OCI-LY1 (cell line): ENCODE results near the gene PA2G4.

Experiments
- H2AFZ ChIP-seq: fragments of 200-600 bp; sonication (generic), shearing (Covaris generic); 2 replicates; pipeline ENCODE4 v1.6.0; 2014; ENCODE audit warnings: antibody characterized with exemption, mild to moderate bottlenecking, low read length
- H3F3A ChIP-seq: fragments of 200-600 bp; sonication (generic), shearing (Covaris generic); 2 replicates; pipeline ENCODE4 v1.6.0; 2014; ENCODE audit warnings: mild to moderate bottlenecking, antibody characterized with exemption, low read length, moderate library complexity; ENCODE audit not compliant: insufficient read depth
- H3K27ac ChIP-seq: fragments of 200-600 bp; sonication (generic); 2 replicates; pipeline ENCODE4 v1.5.1; 2014; ENCODE audit warnings: low read length, mixed run types, mild to moderate bottlenecking, low read depth; ENCODE audit not compliant: poor library complexity, severe bottlenecking
- H3K27me3 ChIP-seq: fragments of 200-600 bp; sonication (generic); 2 replicates; pipeline ENCODE4 v1.6.0; 2014; ENCODE audit warnings: antibody characterized with exemption, mild to moderate bottlenecking, low read length, moderate library complexity; ENCODE audit not compliant: insufficient read depth
- H3K36me3 ChIP-seq: fragments of 200-600 bp; sonication (generic); 2 replicates; pipeline ENCODE4 v1.6.1; 2014; ENCODE audit warnings: mild to moderate bottlenecking, antibody characterized with exemption, low read length, moderate library complexity, mixed read lengths; ENCODE audit not compliant: insufficient read depth
- H3K4me1 ChIP-seq: fragments of 200-600 bp; sonication (generic); 2 replicates; pipeline ENCODE4 v1.5.1; 2014; ENCODE audit warnings: mild to moderate bottlenecking, low read length, moderate library complexity; ENCODE audit not compliant: insufficient read depth, severe bottlenecking
- H3K4me2 ChIP-seq: fragments of 200-600 bp; sonication (generic), shearing (Covaris generic); 2 replicates; pipeline ENCODE4 v1.6.1; 2014; ENCODE audit warnings: low read length
- H3K4me3 ChIP-seq: fragments of 200-600 bp; sonication (generic); 2 replicates; pipeline ENCODE4 v1.5.1; 2014; ENCODE audit warnings: low read length, low read depth, mild to moderate bottlenecking, mixed read lengths; ENCODE audit not compliant: poor library complexity, severe bottlenecking
- H3K79me2 ChIP-seq: fragments of 200-600 bp; shearing (Covaris generic); 2 replicates; pipeline ENCODE4 v1.6.1; 2016; ENCODE audit warnings: mixed run types, low read length, mixed read lengths; ENCODE audit not compliant: insufficient read depth
- H3K9ac ChIP-seq: fragments of 200-600 bp; sonication (generic), shearing (Covaris generic); 2 replicates; pipeline ENCODE4 v1.6.1; 2014; ENCODE audit warnings: mild to moderate bottlenecking, low read length, mixed read lengths
- H3K9me2 ChIP-seq: fragments of 200-600 bp; sonication (generic), shearing (Covaris generic); 2 replicates; pipeline ENCODE4 v1.6.1; 2014; ENCODE audit warnings: low read depth, mild to moderate bottlenecking, low read length, mixed read lengths
- H3K9me3 ChIP-seq: fragments of 200-600 bp; shearing (Covaris generic); 2 replicates; pipeline ENCODE4 v1.6.1; 2014; ENCODE audit warnings: low read length, mixed read lengths
- H4K20me1 ChIP-seq: fragments of 200-600 bp; sonication (generic), shearing (Covaris generic); 2 replicates; pipeline ENCODE4 v1.6.0; 2016; ENCODE audit warnings: mild to moderate bottlenecking, low read length; ENCODE audit not compliant: insufficient read depth
- EZH2 ChIP-seq: fragments of 200-600 bp; sonication (generic), shearing (Covaris generic); IDR thresholded peaks from 2 replicates; pipeline ENCODE4 v1.8.0; 2017; ENCODE audit warnings: borderline replicate concordance, mixed run types, mild to moderate bottlenecking, antibody characterized with exemption, low read length, moderate library complexity, mixed read lengths
- TF ChIP-seq, protein P1 (sequence below): fragments of 200-600 bp; sonication (generic), shearing (Covaris generic); IDR thresholded peaks from 2 replicates; pipeline ENCODE4 v1.5.1; 2017; ENCODE audit warnings: mild to moderate bottlenecking, antibody characterized with exemption, low read length, moderate library complexity, mixed read lengths

The PA2G4 gene

GRCh38 chr12:56103066-56103711 lies 1.2 kb upstream of the PA2G4 start:
- H3K27ac ChIP-seq, result no peak overlapping the region
- H3K36me3 ChIP-seq, result peaks cover 24% of the 10 kb centered on the region
- H3K9me3 ChIP-seq, result no peaks in the 10 kb centered on the region
- H3K4me2 ChIP-seq, result peak overlapping the region; percentile 83
- H3K79me2 ChIP-seq, result peaks cover 27% of the 10 kb centered on the region
- peak overlapping the region; percentile 98 for H3K9ac ChIP-seq
- H4K20me1 ChIP-seq, result no peaks in the 10 kb centered on the region
- peak overlapping the region; percentile 94 for H3K4me3 ChIP-seq
- H3K4me1 ChIP-seq, result peaks cover 23% of the 10 kb centered on the region
- no peaks in the 10 kb centered on the region for H3K27me3 ChIP-seq
- TF ChIP-seq, protein P1, sequence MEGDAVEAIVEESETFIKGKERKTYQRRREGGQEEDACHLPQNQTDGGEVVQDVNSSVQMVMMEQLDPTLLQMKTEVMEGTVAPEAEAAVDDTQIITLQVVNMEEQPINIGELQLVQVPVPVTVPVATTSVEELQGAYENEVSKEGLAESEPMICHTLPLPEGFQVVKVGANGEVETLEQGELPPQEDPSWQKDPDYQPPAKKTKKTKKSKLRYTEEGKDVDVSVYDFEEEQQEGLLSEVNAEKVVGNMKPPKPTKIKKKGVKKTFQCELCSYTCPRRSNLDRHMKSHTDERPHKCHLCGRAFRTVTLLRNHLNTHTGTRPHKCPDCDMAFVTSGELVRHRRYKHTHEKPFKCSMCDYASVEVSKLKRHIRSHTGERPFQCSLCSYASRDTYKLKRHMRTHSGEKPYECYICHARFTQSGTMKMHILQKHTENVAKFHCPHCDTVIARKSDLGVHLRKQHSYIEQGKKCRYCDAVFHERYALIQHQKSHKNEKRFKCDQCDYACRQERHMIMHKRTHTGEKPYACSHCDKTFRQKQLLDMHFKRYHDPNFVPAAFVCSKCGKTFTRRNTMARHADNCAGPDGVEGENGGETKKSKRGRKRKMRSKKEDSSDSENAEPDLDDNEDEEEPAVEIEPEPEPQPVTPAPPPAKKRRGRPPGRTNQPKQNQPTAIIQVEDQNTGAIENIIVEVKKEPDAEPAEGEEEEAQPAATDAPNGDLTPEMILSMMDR, result no peak
- TF ChIP-seq EZH2, result no peak
- no peaks in the 10 kb centered on the region for H3F3A ChIP-seq
- H3K9me2 ChIP-seq, result no peaks in the 10 kb centered on the region
- H2AFZ ChIP-seq, result no peak overlapping the region

- Histone ChIP-seq H3K9ac (peak overlapping the region; percentile 98), H2AFZ (0 out of 2 replicates have a peak overlapping the region, but pooled peaks have one; percentile 7), H3K79me2 (peaks cover 27% of the 10 kb centered on the region), H3F3A (no peaks in the 10 kb centered on the region), H3K27me3 (no peaks in the 10 kb centered on the region), H3K36me3 (peaks cover 29% of the 10 kb centered on the region), H4K20me1 (no peaks in the 10 kb centered on the region), H3K9me3 (no peaks in the 10 kb centered on the region), H3K4me1 (peaks cover 23% of the 10 kb centered on the region), H3K9me2 (no peaks in the 10 kb centered on the region), H3K27ac (no peak overlapping the region), H3K4me2 (peak overlapping the region; percentile 83), H3K4me3 (peak overlapping the region; percentile 94)
- TF ChIP-seq, protein P1, result no peak
- TF ChIP-seq EZH2, result no peak
These were observed 593 bp upstream of the PA2G4 start for GRCh38 chr12:56103823-56104108.

- H3K27ac ChIP-seq, result peak overlapping the region; percentile 71
- peaks cover 23% of the 10 kb centered on the region for H3K4me1 ChIP-seq
- no peaks in the 10 kb centered on the region for H3K9me3 ChIP-seq
- peak overlapping the region; percentile 94 for H3K4me3 ChIP-seq
- H2AFZ ChIP-seq, result no peak overlapping the region
- no peaks in the 10 kb centered on the region for H3K9me2 ChIP-seq
- H3F3A ChIP-seq, result no peaks in the 10 kb centered on the region
- no peaks in the 10 kb centered on the region for H4K20me1 ChIP-seq
- H3K27me3 ChIP-seq, result no peaks in the 10 kb centered on the region
- H3K36me3 ChIP-seq, result peaks cover 42% of the 10 kb centered on the region
- H3K9ac ChIP-seq, result peak overlapping the region; percentile 98
- peak overlapping the region; percentile 83 for H3K4me2 ChIP-seq
- TF ChIP-seq, protein P1, result no peak
- no peak for TF ChIP-seq EZH2
- H3K79me2 ChIP-seq, result peaks cover 27% of the 10 kb centered on the region
These were observed 653 bp downstream of the PA2G4 start for GRCh38 chr12:56104815-56105608.
